ENCODE results near the gene CPA2.
"Not testable (repeated sequence)": the region's sequence is repeated elsewhere in the genome, so short reads cannot be mapped to it uniquely, and the experiment has no call there.

Gene CPA2

DNA sequence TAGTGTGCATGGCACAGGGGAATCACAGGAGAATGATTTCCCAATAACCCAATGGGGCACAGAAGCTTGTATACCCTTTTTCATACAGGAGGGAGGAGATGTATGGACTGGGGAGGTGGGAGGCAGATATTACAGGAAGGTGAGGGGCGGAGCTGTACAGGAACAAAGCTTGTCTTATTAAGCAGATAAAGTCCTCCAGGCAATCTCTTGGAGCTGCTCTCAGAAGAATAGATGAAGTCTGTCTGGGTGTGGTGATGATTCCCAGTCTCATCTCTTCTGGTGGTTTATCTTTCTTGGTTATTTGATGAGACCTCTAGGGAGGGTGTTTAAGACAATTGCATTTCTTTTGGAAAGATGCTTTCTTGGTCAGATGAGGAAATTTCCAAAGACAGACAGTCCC lies 52.9 kb downstream of the CPA2 start:
- peaks cover 2% of the 10 kb centered on the region for H3K4me1 ChIP-seq (ENCODE audit: insufficient read depth, insufficient read length)
- H3K4me3 ChIP-seq (ENCODE audit: insufficient read length, low read depth) = no peak overlapping the region
- no peaks in the 10 kb centered on the region for H3K36me3 ChIP-seq (ENCODE audit: insufficient read depth, insufficient read length, low read length)
- no peak for DNase-seq (ENCODE audit: low read depth, low spot score)
- H3K27me3 ChIP-seq (ENCODE audit: insufficient read depth, insufficient read length) = no peaks in the 10 kb centered on the region
- H3K9ac ChIP-seq (ENCODE audit: insufficient read length, low read depth) = no peak overlapping the region
- H3K9me3 ChIP-seq (ENCODE audit: insufficient read depth, low read length) = no peaks in the 10 kb centered on the region
- no peak for TF ChIP-seq YY1 (IDR thresholded peaks at IDR 0.05; ENCODE audit: insufficient read depth, insufficient read length)
- TF ChIP-seq ZNF274 (IDR thresholded peaks at IDR 0.05; ENCODE audit: low read depth, low read length) = no peak
- TF ChIP-seq SUZ12 (IDR thresholded peaks at IDR 0.05; ENCODE audit: extremely low read depth, insufficient read depth, insufficient read length) = no peak

- H3K9me3 ChIP-seq (ENCODE audit: insufficient read depth, low read length); H3K36me3 ChIP-seq (ENCODE audit: insufficient read depth, insufficient read length, low read length); H3K27me3 ChIP-seq (ENCODE audit: insufficient read depth, insufficient read length); H3K4me1 ChIP-seq (ENCODE audit: insufficient read depth, insufficient read length); H3K9ac ChIP-seq (ENCODE audit: insufficient read length, low read depth); H3K4me3 ChIP-seq (ENCODE audit: insufficient read length, low read depth); DNase-seq (ENCODE audit: low read depth, low spot score): not testable (repeated sequence)
Observed at GRCh38 chr7:130321542-130322229, 55.0 kb downstream of the CPA2 start.

DNA sequence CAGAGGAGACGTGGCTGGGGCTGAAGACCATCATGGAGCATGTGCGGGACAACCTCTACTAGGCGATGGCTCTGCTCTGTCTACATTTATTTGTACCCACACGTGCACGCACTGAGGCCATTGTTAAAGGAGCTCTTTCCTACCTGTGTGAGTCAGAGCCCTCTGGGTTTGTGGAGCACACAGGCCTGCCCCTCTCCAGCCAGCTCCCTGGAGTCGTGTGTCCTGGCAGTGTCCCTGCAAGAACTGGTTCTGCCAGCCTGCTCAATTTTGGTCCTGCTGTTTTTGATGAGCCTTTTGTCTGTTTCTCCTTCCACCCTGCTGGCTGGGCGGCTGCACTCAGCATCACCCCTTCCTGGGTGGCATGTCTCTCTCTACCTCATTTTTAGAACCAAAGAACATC lies 56.0 kb downstream of the CPA2 start:
- H3K4me3 ChIP-seq (ENCODE audit: insufficient read length, low read depth) = no peak overlapping the region
- H3K9me3 ChIP-seq (ENCODE audit: insufficient read depth, low read length) = no peaks in the 10 kb centered on the region
- TF ChIP-seq ZNF274 (IDR thresholded peaks at IDR 0.05; ENCODE audit: low read depth, low read length) (no peak), YY1 (IDR thresholded peaks at IDR 0.05; ENCODE audit: insufficient read depth, insufficient read length) (no peak), SUZ12 (IDR thresholded peaks at IDR 0.05; ENCODE audit: extremely low read depth, insufficient read depth, insufficient read length) (no peak)
- H3K36me3 ChIP-seq (ENCODE audit: insufficient read depth, insufficient read length, low read length) = no peaks in the 10 kb centered on the region
- no peak for DNase-seq (ENCODE audit: low read depth, low spot score)
- no peaks in the 10 kb centered on the region for H3K27me3 ChIP-seq (ENCODE audit: insufficient read depth, insufficient read length)
- peaks cover 2% of the 10 kb centered on the region for H3K4me1 ChIP-seq (ENCODE audit: insufficient read depth, insufficient read length)
- H3K9ac ChIP-seq (ENCODE audit: insufficient read length, low read depth) = no peak overlapping the region

DNA sequence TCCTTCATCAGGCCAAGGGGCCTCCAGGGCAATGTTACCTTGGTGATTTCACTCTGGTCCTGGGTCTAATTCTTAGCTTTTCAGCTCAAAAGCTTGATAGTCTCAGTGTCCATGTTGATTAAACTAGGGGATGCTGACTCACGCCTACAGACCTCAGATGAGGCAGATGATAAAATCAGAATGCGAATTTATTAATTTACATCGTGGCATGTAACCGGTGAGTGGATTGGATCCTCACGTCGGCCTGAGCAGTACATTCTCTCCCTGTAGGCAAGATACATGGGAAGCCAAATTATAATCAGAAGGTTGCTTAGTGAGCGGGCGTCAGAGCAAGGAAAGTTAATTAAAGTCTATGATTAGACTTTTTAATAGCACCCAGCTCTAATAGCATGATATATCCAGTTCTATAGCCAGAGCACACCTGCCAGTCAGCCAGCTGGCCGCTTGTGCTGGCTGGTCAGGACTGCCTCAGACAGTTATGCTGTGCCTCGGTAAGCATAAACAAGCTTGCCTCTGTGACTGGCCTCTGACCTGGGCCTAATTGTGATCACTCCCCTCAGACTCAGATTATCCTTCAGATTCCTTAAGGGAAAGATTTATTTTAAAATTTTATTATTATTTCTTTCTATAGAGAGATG lies 57.8 kb downstream of the CPA2 start:
- no peaks in the 10 kb centered on the region for H3K27me3 ChIP-seq (ENCODE audit: insufficient read depth, insufficient read length)
- no peak overlapping the region for H3K4me3 ChIP-seq (ENCODE audit: insufficient read length, low read depth)
- H3K9ac ChIP-seq (ENCODE audit: insufficient read length, low read depth) = no peak overlapping the region
- no peaks in the 10 kb centered on the region for H3K9me3 ChIP-seq (ENCODE audit: insufficient read depth, low read length)
- DNase-seq (ENCODE audit: low read depth, low spot score) = no peak
- H3K4me1 ChIP-seq (ENCODE audit: insufficient read depth, insufficient read length) = peaks cover 3% of the 10 kb centered on the region
- TF ChIP-seq YY1 (IDR thresholded peaks at IDR 0.05; ENCODE audit: insufficient read depth, insufficient read length) (no peak), SUZ12 (IDR thresholded peaks at IDR 0.05; ENCODE audit: extremely low read depth, insufficient read depth, insufficient read length) (no peak), ZNF274 (IDR thresholded peaks at IDR 0.05; ENCODE audit: low read depth, low read length) (no peak)
- no peaks in the 10 kb centered on the region for H3K36me3 ChIP-seq (ENCODE audit: insufficient read depth, insufficient read length, low read length)

GRCh38 chr7:130329681-130330080 lies 63.0 kb downstream of the CPA2 start:
- no peak overlapping the region for H3K4me3 ChIP-seq (ENCODE audit: insufficient read length, low read depth)
- no peak for DNase-seq (ENCODE audit: low read depth, low spot score)
- H3K9me3 ChIP-seq (ENCODE audit: insufficient read depth, low read length) = no peaks in the 10 kb centered on the region
- TF ChIP-seq YY1 (IDR thresholded peaks at IDR 0.05; ENCODE audit: insufficient read depth, insufficient read length) (no peak), SUZ12 (IDR thresholded peaks at IDR 0.05; ENCODE audit: extremely low read depth, insufficient read depth, insufficient read length) (no peak), ZNF274 (IDR thresholded peaks at IDR 0.05; ENCODE audit: low read depth, low read length) (no peak)
- H3K9ac ChIP-seq (ENCODE audit: insufficient read length, low read depth) = no peak overlapping the region
- H3K4me1 ChIP-seq (ENCODE audit: insufficient read depth, insufficient read length) = peaks cover 2% of the 10 kb centered on the region
- H3K27me3 ChIP-seq (ENCODE audit: insufficient read depth, insufficient read length) = no peaks in the 10 kb centered on the region
- H3K36me3 ChIP-seq (ENCODE audit: insufficient read depth, insufficient read length, low read length) = no peaks in the 10 kb centered on the region

DNA sequence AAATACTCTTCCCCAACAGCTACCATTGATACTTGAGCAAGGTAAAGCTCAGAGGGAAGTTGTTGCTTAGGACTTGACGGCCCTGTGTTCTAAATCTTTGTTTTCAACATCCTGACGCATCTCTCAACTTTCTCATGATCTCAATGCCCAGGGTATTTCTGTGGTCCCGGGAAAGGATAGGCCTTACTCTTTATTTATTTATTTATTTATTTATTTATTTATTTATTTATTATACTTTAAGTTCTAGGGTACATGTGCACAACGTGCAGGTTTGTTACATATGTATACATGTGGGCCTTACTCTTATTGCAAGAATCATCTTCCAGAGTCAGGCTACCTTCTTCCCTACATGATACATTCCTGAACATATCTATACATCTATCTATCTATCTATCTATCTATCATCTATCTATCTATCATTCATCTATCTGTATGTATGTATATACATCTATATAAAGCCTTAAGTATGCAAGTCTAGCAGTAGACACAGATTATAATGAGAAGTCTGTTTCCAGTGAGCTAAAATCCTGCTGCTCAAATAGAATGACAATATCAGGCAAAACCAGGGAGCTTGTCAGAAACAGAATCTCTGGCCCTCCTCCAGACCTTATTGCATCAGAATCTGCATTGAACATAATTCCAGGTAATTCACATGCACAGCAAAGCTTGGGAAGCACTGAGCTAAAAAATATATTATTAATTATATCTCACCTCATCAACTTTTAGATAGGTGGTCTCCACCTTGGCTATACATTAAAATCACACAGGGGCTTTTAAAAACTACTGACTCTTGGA lies 65.8 kb downstream of the CPA2 start:
- H3K4me1 ChIP-seq (ENCODE audit: insufficient read depth, insufficient read length) = peaks cover 2% of the 10 kb centered on the region
- no peak for DNase-seq (ENCODE audit: low read depth, low spot score)
- H3K9me3 ChIP-seq (ENCODE audit: insufficient read depth, low read length) = no peaks in the 10 kb centered on the region
- no peaks in the 10 kb centered on the region for H3K36me3 ChIP-seq (ENCODE audit: insufficient read depth, insufficient read length, low read length)
- no peak overlapping the region for H3K4me3 ChIP-seq (ENCODE audit: insufficient read length, low read depth)
- H3K27me3 ChIP-seq (ENCODE audit: insufficient read depth, insufficient read length) = no peaks in the 10 kb centered on the region
- H3K9ac ChIP-seq (ENCODE audit: insufficient read length, low read depth) = no peak overlapping the region
- no peak for TF ChIP-seq SUZ12 (IDR thresholded peaks at IDR 0.05; ENCODE audit: extremely low read depth, insufficient read depth, insufficient read length)
- no peak for TF ChIP-seq ZNF274 (IDR thresholded peaks at IDR 0.05; ENCODE audit: low read depth, low read length)
- no peak for TF ChIP-seq YY1 (IDR thresholded peaks at IDR 0.05; ENCODE audit: insufficient read depth, insufficient read length)

DNA sequence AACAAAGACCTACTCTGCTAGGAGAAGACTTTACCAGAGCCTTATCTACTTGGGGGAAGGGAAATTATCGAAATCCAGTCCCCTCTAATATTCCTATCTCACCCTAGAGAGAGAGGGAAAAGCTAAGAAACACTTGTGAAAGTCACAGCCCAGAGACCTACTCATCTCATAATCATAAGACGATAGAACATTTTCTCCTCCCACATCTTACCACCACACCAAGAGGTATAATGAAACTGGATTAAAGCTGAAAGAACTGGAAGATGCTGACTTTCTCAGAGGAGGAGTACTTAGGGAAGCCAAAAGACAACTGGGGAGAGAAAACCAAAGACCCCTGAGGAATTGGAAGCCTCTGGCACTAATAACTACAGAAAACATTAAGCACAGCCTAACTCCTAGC lies 67.2 kb downstream of the CPA2 start:
- no peaks in the 10 kb centered on the region for H3K36me3 ChIP-seq (ENCODE audit: insufficient read depth, insufficient read length, low read length)
- peaks cover 6% of the 10 kb centered on the region for H3K4me1 ChIP-seq (ENCODE audit: insufficient read depth, insufficient read length)
- DNase-seq (ENCODE audit: low read depth, low spot score) = no peak
- TF ChIP-seq ZNF274 (IDR thresholded peaks at IDR 0.05; ENCODE audit: low read depth, low read length) = no peak
- TF ChIP-seq SUZ12 (IDR thresholded peaks at IDR 0.05; ENCODE audit: extremely low read depth, insufficient read depth, insufficient read length) = no peak
- no peak for TF ChIP-seq YY1 (IDR thresholded peaks at IDR 0.05; ENCODE audit: insufficient read depth, insufficient read length)
- no peaks in the 10 kb centered on the region for H3K27me3 ChIP-seq (ENCODE audit: insufficient read depth, insufficient read length)
- H3K9ac ChIP-seq (ENCODE audit: insufficient read length, low read depth) = no peak overlapping the region
- no peak overlapping the region for H3K4me3 ChIP-seq (ENCODE audit: insufficient read length, low read depth)
- H3K9me3 ChIP-seq (ENCODE audit: insufficient read depth, low read length) = no peaks in the 10 kb centered on the region
